Neuronal stem cell (in vitro differentiated cells): ENCODE results near the gene ATN1.

ENCODE experiments used
- DNase-seq: peaks from one replicate; pipeline ENCODE4 v3.0.0-alpha.2; 2013; ENCODE audit warnings: low spot score
- H2AFZ ChIP-seq: one replicate; pipeline ENCODE4 v1.6.1; 2013; ENCODE audit warnings: mild to moderate bottlenecking, low read length, inconsistent platforms
- H2AK5ac ChIP-seq: 2 replicates; pipeline ENCODE4 v1.6.1; 2013; ENCODE audit warnings: low read depth, mild to moderate bottlenecking, inconsistent platforms, low read length, moderate library complexity, mixed read lengths
- H2BK120ac ChIP-seq: 2 replicates; pipeline ENCODE4 v1.6.1; 2013; ENCODE audit warnings: low read depth, mild to moderate bottlenecking, inconsistent platforms, low read length, moderate library complexity, mixed read lengths
- H2BK12ac ChIP-seq: one replicate; pipeline ENCODE4 v1.6.1; 2013; ENCODE audit warnings: low read length, inconsistent platforms
- H2BK15ac ChIP-seq: 2 replicates; pipeline ENCODE4 v1.6.1; 2013; ENCODE audit warnings: mild to moderate bottlenecking, low read length, inconsistent platforms, mixed read lengths
- H2BK5ac ChIP-seq: one replicate; pipeline ENCODE4 v1.6.1; 2013; ENCODE audit warnings: inconsistent platforms, mild to moderate bottlenecking, low read length, moderate library complexity
- H3K14ac ChIP-seq: one replicate; pipeline ENCODE4 v1.6.1; 2013; ENCODE audit warnings: low read length, inconsistent platforms
- H3K18ac ChIP-seq: 2 replicates; pipeline ENCODE4 v1.6.1; 2013; ENCODE audit warnings: low read length, inconsistent platforms
- H3K23ac ChIP-seq: 2 replicates; pipeline ENCODE4 v1.6.1; 2013; ENCODE audit warnings: low read depth, mild to moderate bottlenecking, mixed read lengths, low read length, inconsistent platforms; ENCODE audit not compliant: poor library complexity
- H3K27ac ChIP-seq: replicated peaks from 3 replicates; pipeline ENCODE4 v1.5.1; 2013; ENCODE audit warnings: low read length, inconsistent platforms
- H3K27me3 ChIP-seq, 3 experiments: 2 replicates each; pipeline ENCODE4 v1.6.1; 2013; ENCODE audit warnings: low read length in 3 of 3, mild to moderate bottlenecking in 2 of 3, inconsistent platforms in 1 of 3, low read depth in 1 of 3, mixed read lengths in 1 of 3, moderate library complexity in 1 of 3; ENCODE audit not compliant: control insufficient read depth in 3 of 3, insufficient read depth in 3 of 3
- H3K36me3 ChIP-seq, 2 donors: replicated peaks in 1 of 2; 2 replicates each; pipeline ENCODE4 v1.6.1; 2013; ENCODE audit warnings: low read length in 2 of 2; ENCODE audit not compliant: control insufficient read depth in 2 of 2, insufficient read depth in 2 of 2
- H3K4ac ChIP-seq: 2 replicates; pipeline ENCODE4 v1.6.1; 2013; ENCODE audit warnings: inconsistent platforms, mild to moderate bottlenecking, low read length, moderate library complexity
- H3K4me1 ChIP-seq, 2 donors: 1 replicate in 1 of 2; 2 replicates in 1 of 2; pipeline ENCODE4 v1.6.1; 2013; ENCODE audit warnings: low read length in 2 of 2, low read depth in 1 of 2; ENCODE audit not compliant: control insufficient read depth in 2 of 2, insufficient read depth in 1 of 2
- H3K4me2 ChIP-seq: one replicate; pipeline ENCODE4 v1.6.1; 2013; ENCODE audit warnings: mild to moderate bottlenecking, low read length, inconsistent platforms; ENCODE audit not compliant: insufficient read depth, poor library complexity, severe bottlenecking
- H3K4me3 ChIP-seq, 2 donors: 2 replicates each; pipeline ENCODE4 v1.5.1; 2013; ENCODE audit warnings: low read length in 2 of 2, mild to moderate bottlenecking in 2 of 2, inconsistent platforms in 1 of 2, moderate library complexity in 1 of 2
- H3K79me1 ChIP-seq: one replicate; pipeline ENCODE4 v1.6.1; 2013; ENCODE audit warnings: low read depth, mild to moderate bottlenecking, inconsistent platforms, low read length, moderate library complexity
- H3K9ac ChIP-seq: one replicate; pipeline ENCODE4 v1.6.1; 2013; ENCODE audit warnings: mild to moderate bottlenecking, low read depth, low read length, inconsistent platforms; ENCODE audit not compliant: poor library complexity
- H3K9me3 ChIP-seq, 2 donors: replicated peaks in 1 of 2; 2 replicates each; pipeline versions ENCODE3 to v1.6.1; 2013; ENCODE audit warnings: low read length in 2 of 2, mild to moderate bottlenecking in 2 of 2, inconsistent platforms in 1 of 2, low read depth in 1 of 2, mixed read lengths in 1 of 2, moderate library complexity in 1 of 2; ENCODE audit not compliant: control insufficient read depth in 2 of 2, insufficient read depth in 1 of 2
- H4K8ac ChIP-seq: one replicate; pipeline ENCODE4 v1.6.1; 2013; ENCODE audit warnings: low read depth, mild to moderate bottlenecking, inconsistent platforms, low read length, moderate library complexity
- H4K91ac ChIP-seq: one replicate; pipeline ENCODE4 v1.6.1; 2013; ENCODE audit warnings: low read length, low read depth, mild to moderate bottlenecking, inconsistent platforms; ENCODE audit not compliant: poor library complexity
- WGBS, 2 donors: extraction: QIAGEN DNeasy Blood & Tissue Kit; methylation state at CpG; one replicate each; pipeline ENCODE4 v1.1.7; 2013; ENCODE audit warnings: missing lambda C conversion rate in 2 of 2, mixed read lengths in 1 of 2; ENCODE audit not compliant: insufficient read length in 2 of 2, insufficient replicate concordance in 1 of 2; ENCODE audit errors: extremely low coverage in 2 of 2; 5-methylcytosine and 5-hydroxymethylcytosine counted together

Gene ATN1

DNA sequence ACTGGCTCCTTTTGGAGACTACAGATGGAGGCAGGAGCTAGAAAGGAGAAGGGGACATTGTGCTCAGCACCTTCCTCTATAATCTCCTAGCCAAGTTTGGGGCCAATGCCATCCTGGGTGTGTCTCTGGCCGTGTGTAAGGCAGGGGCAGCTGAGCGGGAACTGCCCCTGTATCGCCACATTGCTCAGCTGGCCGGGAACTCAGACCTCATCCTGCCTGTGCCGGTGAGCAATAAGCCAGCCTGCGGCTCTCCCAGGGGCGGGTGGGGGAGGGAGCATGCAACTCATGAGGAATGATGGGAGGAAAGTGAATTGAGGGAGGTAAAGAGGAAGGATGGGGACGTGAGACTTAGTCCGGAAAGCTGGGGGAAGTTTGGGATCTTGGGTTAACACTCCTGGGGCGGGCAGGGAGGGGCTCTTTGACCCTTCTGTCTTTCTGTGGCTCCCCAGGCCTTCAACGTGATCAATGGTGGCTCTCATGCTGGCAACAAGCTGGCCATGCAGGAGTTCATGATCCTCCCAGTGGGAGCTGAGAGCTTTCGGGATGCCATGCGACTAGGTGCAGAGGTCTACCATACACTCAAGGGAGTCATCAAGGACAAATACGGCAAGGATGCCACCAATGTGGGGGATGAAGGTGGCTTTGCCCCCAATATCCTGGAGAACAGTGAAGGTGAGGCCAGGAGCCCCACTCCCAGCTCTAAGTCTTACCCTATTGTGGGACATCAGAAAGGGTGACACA is 10.1 kb upstream of the ATN1 start:
- Histone ChIP-seq H3K4me3 (no peak overlapping the region), H2BK15ac (no peak overlapping the region), H3K4ac (no peak overlapping the region), H3K9me3 (no peaks in the 10 kb centered on the region), H2AK5ac (no peak overlapping the region), H3K9ac (no peak overlapping the region), H4K91ac (no peak overlapping the region), H3K36me3 (peaks cover 32 to 40% of the 10 kb centered on the region in 2 donors), H2BK5ac (no peak overlapping the region), H3K14ac (no peak overlapping the region), H2BK120ac (no peak overlapping the region), H3K23ac (no peak overlapping the region), H2AFZ (no peak overlapping the region), H3K4me2 (no peak overlapping the region), H3K27ac (no peak overlapping the region), H3K27me3 (peaks cover 0 to 3% (median 0%) of the 10 kb centered on the region in 3 experiments), H2BK12ac (no peak overlapping the region), H3K79me1 (peaks cover 13% of the 10 kb centered on the region), H3K4me1 (peaks cover 10 to 18% of the 10 kb centered on the region in 2 donors), H4K8ac (no peak overlapping the region), H3K18ac (no peak overlapping the region)
- WGBS, 2 donors, result no CpG with 5 or more reads among the region's 14 CpGs
- DNase-seq, result no peak

GRCh38 chr12:6919588-6919987 is 8.2 kb upstream of the ATN1 start:
- Histone ChIP-seq H2BK12ac (no peak overlapping the region), H3K27me3 (no peaks in the 10 kb centered on the region), H2AFZ (no peak overlapping the region), H3K18ac (no peak overlapping the region), H3K4ac (no peak overlapping the region), H2BK5ac (no peak overlapping the region), H3K9me3 (no peaks in the 10 kb centered on the region), H3K14ac (no peak overlapping the region), H2AK5ac (no peak overlapping the region), H3K36me3 (peaks cover 41 to 43% of the 10 kb centered on the region in 2 donors), H3K4me1 (peaks cover 12 to 22% of the 10 kb centered on the region in 2 donors), H3K9ac (no peak overlapping the region), H4K91ac (no peak overlapping the region), H3K27ac (no peak overlapping the region), H2BK15ac (no peak overlapping the region), H4K8ac (no peak overlapping the region), H3K79me1 (peaks cover 7% of the 10 kb centered on the region), H3K23ac (no peak overlapping the region), H2BK120ac (no peak overlapping the region), H3K4me2 (no peak overlapping the region), H3K4me3 (no peak overlapping the region)
- no peak for DNase-seq
- no CpG with 5 or more reads among the region's 7 CpGs for WGBS, 2 donors

GRCh38 chr12:6921539-6921938 is 6.2 kb upstream of the ATN1 start:
- H2BK12ac ChIP-seq, result no peak overlapping the region
- no peak overlapping the region for H2AK5ac ChIP-seq
- no peak overlapping the region for H4K91ac ChIP-seq
- no peak overlapping the region for H3K23ac ChIP-seq
- no peaks in the 10 kb centered on the region for H3K27me3 ChIP-seq
- no peak overlapping the region for H3K18ac ChIP-seq
- H2BK5ac ChIP-seq, result no peak overlapping the region
- no CpG with 5 or more reads among the region's 7 CpGs for WGBS, 2 donors
- H3K4me2 ChIP-seq, result no peak overlapping the region
- H2BK15ac ChIP-seq, result no peak overlapping the region
- H3K4me3 ChIP-seq, result no peak overlapping the region
- no peak overlapping the region for H2AFZ ChIP-seq
- H3K27ac ChIP-seq, result no peak overlapping the region
- peaks cover 39 to 41% of the 10 kb centered on the region in 2 donors for H3K36me3 ChIP-seq
- no peak for DNase-seq
- H3K9ac ChIP-seq, result no peak overlapping the region
- peaks cover 15 to 33% of the 10 kb centered on the region in 2 donors for H3K4me1 ChIP-seq
- H3K14ac ChIP-seq, result no peak overlapping the region
- no peak overlapping the region for H4K8ac ChIP-seq
- H3K79me1 ChIP-seq, result no peaks in the 10 kb centered on the region
- no peak overlapping the region for H2BK120ac ChIP-seq
- H3K4ac ChIP-seq, result no peak overlapping the region
- no peaks in the 10 kb centered on the region for H3K9me3 ChIP-seq

DNA sequence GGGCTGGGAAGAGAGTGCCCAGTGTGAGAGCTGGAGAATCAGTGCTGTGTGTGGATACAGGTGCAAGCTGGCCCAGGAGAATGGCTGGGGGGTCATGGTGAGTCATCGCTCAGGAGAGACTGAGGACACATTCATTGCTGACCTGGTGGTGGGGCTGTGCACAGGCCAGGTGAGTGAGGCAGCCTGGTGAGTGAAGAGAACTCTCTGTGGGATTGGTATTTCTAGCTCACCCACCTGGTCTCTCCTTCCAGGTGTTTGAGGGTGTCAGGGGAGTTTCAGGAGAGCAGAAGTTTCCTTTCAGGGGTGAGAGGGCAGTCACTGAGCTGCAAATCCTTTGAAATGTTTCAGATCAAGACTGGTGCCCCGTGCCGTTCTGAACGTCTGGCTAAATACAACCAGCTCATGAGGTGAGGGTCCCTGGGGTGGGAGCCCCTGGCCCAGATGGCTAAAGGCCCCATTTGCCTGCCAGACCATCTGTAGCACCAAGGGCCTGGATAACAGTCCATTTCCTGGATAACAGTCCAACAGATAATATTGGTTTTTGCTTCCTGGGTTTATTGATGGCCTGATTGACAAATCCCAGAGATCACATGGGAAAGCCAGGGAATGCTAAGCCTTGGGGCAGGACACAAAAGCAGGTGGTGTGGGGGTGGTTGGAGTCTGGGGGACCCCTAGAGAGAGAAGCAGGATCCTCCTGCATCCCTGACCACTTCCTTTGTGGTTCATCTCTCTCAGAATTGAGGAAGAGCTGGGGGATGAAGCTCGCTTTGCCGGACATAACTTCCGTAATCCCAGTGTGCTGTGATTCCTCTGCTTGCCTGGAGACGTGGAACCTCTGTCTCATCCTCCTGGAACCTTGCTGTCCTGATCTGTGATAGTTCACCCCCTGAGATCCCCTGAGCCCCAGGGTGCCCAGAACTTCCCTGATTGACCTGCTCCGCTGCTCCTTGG is 5.5 kb upstream of the ATN1 start:
- Histone ChIP-seq H2BK12ac (no peak overlapping the region), H3K18ac (no peak overlapping the region), H3K4ac (no peak overlapping the region), H3K27me3 (no peaks in the 10 kb centered on the region), H3K4me2 (no peak overlapping the region), H3K27ac (no peak overlapping the region), H2BK120ac (no peak overlapping the region), H3K9ac (no peak overlapping the region), H2AK5ac (no peak overlapping the region), H2AFZ (no peak overlapping the region), H3K79me1 (no peaks in the 10 kb centered on the region), H3K4me3 (no peak overlapping the region), H3K36me3 (peaks cover 32 to 41% of the 10 kb centered on the region in 2 donors), H3K14ac (no peak overlapping the region), H2BK5ac (no peak overlapping the region), H3K4me1 (peaks cover 18 to 38% of the 10 kb centered on the region in 2 donors), H3K9me3 (no peaks in the 10 kb centered on the region), H2BK15ac (no peak overlapping the region), H3K23ac (no peak overlapping the region), H4K8ac (no peak overlapping the region), H4K91ac (no peak overlapping the region)
- no CpG with 5 or more reads among the region's 9 CpGs for WGBS, 2 donors
- no peak for DNase-seq
